GM12875 (cell line): ENCODE results near the gene BRI3.
A peak's percentile ranks its signal among the peaks of the same experiment; 100 is the strongest.

Experiments used
- H3K4me3 ChIP-seq: one replicate; pipeline ENCODE4 v1.5.1; 2011; ENCODE audit warnings: low read depth, low read length, control low read depth
- CTCF ChIP-seq: IDR thresholded peaks from 2 replicates; pipeline ENCODE4 v1.5.1; 2011; ENCODE audit warnings: low read depth, mild to moderate bottlenecking, control low read depth, inconsistent platforms, low read length, moderate library complexity, borderline replicate concordance; ENCODE audit not compliant: insufficient read depth

Gene BRI3

GRCh38 chr7:98252425-98253054 is 28.9 kb upstream of the BRI3 start:
- peak overlapping the region; percentile 94 for H3K4me3 ChIP-seq
- no peak for TF ChIP-seq CTCF

GRCh38 chr7:98254516-98254915 is 27.0 kb upstream of the BRI3 start:
- no peak for TF ChIP-seq CTCF
- H3K4me3 ChIP-seq: no peak overlapping the region

DNA sequence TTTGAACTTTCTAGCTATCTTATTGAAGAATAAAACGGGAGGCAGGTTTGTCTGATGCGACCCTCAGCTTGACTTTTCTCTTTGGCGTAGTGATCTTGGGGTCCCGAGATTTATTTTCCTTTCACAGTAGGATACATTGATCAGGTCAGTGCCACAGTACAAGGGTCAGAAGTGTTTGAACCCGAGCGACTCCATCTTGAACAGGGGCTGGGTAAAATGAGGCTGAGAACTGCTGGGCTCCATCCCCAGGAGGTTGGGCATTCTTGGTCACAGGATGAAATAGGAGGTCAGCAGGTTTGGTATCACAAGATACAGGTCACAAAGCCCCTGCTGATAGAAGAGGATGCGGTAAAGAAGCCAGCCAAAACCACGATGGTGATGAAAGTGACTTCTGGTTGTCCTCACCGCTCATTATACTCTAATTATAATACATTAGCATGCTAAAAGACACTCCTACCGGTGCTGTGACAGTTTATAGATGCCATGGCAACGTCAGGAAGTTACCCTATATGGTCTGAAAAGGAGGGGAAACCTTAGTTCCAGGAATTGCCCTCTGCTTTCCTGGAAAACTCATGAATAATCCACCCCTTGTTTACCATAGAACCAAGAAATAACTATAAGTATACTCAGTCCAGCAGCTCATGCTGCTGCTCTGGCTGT is 26.4 kb upstream of the BRI3 start:
- H3K4me3 ChIP-seq: no peak overlapping the region
- TF ChIP-seq CTCF: no peak

DNA sequence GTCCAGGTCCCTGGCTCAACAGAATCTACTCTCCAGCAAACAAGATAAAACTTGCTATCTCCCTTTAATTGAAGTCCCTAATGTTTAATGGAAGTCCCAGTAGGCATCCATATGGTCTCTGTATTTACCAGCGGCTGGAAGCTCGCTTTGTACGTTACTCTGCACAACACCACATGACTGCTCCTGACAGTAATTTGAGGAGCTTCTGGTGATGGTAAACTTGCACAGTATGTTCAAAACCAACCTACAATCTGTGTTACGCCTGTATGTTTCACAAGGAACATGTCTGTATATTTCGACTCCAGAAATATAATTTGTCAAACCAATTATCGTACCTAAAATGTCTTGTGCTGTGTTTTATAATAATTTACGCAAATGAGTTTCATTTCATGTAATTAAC is 25.1 kb upstream of the BRI3 start:
- TF ChIP-seq CTCF: no peak

DNA sequence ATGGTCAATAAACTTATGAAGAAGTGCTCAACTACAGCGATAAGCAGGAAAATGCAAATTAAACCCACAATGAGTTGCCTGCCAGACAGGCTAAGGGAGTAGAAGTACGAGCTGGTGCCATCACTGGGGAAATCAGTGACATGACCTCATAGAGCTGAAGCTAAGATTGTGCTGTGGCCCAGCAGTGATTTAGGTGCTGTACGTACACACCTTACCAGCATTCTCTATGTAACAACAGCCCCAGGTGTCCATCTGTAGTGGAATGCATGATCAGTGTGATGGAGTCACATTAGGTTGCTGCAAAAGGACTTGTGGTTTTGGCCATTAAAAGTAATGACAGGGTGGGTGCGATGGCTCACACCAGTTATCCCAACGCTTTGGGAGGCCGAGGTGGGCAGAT is 23.8 kb upstream of the BRI3 start:
- no peak overlapping the region for H3K4me3 ChIP-seq
- no peak for TF ChIP-seq CTCF

More for the DNA sequence above, 25.1 kb upstream of the BRI3 start:
- H3K4me3 ChIP-seq: no peak overlapping the region

GRCh38 chr7:98265841-98266271 is 15.6 kb upstream of the BRI3 start:
- no peak for TF ChIP-seq CTCF
- no peak overlapping the region for H3K4me3 ChIP-seq

GRCh38 chr7:98266840-98267239 is 14.6 kb upstream of the BRI3 start:
- H3K4me3 ChIP-seq: no peak overlapping the region
- peak; percentile 19; the same call in 1 of the 2 replicates for TF ChIP-seq CTCF
